Inflammatory macrophage (primary cell): ENCODE data around the gene NCOR2.
"Not testable (repeated sequence)": the region's sequence is repeated elsewhere in the genome, so short reads cannot be mapped to it uniquely, and the experiment has no call there.

Source experiments
- DNase-seq, 2 donors: peaks; one replicate each; pipeline ENCODE4 v3.0.0-alpha.2; 2020 to 2022

NCOR2 gene

GRCh38 chr12:124599074-124599999 lies 31.9 kb upstream of the NCOR2 start:
- peak in 1 of 2 donors; percentile 26 for DNase-seq

DNA sequence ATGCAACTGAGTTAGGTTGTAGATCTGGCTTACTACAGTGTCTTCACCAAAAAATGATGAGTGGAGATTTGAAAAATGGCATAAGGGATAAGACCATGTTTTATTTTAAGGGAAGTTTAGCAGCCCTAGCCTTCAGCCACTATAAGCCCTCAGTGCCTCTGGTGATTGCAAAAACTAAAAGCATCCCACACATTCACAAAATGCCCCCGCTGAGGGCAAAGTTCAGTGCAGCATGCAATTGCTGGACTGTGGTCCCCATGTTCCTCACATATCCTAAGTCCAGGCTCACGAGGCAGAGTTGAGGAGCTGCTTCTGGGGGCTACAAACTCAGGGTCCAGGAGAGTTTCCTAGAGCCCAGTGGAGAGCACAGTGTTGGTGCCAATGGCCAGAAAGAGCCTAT lies 29.6 kb upstream of the NCOR2 start:
- DNase-seq: peak; percentile 71 to 72

- DNase-seq: no peak
Observed at GRCh38 chr12:124595444-124595843, 28.0 kb upstream of the NCOR2 start.

DNA sequence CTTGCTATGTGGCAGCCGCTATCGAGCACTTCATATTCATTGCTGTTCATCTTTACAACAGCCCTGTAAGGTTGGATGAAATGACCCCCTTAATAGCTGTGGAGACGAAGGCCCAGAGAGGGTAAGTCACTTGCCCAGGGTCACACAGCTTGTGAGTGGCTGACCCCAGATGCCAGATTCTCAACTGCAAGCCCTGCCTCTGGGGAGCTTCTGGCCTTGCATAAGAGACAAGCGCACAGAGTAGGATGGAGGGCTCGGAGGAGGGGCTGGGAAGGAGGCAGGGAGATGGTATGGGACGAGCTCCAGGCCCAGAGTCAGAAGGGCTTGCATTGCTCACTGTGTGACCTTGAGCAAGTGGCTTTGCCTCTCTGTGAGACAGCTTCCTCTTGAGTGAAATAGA lies 27.4 kb upstream of the NCOR2 start:
- DNase-seq: no peak

DNA sequence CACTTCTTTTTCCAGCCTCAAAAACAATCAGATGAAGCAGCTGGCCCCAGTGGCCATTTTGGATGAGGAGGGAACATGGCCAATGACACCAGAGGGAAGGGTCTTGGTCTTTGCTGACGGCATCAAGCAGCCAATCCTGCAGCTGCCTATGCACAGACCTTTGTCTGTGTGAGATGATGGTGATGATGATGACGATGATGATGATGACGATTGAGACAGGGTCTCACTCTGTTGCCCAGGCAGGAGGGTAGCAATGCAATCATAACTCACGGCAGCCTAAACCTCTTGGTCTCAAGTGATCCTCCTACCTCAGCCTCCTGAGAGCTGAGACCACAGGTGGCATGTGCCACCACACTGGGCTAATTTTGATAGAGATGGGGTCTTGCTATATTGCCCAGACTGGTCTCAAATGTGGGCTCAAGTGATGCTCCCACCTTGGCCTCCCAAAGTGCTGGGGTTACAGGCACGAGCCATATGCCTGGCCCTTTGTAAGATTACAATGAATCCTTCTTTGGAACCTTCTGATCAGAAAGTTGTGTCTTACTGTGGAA lies 26.5 kb upstream of the NCOR2 start:
- no peak for DNase-seq

DNA sequence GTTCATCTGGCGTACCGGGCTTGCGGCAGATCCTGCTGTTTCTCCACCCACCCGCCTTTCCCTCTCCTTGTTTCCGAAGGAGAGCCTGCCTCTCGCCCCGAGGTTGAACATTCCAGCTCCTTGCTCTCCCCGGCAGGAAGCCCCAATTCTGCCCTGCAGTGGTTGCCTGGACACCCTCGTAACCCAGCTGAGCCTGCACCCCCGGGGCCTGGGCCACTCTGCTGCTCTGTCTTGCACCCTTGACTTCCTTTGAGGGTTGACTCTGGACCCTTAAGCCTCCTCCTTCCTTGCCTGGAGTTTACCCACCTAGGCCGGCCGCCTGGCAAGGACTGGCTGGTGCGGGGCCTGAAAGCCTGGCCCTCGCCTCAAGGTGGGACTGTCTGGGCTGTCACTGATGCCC lies 25.8 kb upstream of the NCOR2 start:
- DNase-seq: no peak

- peak; percentile 83 to 89 for DNase-seq
Observed at GRCh38 chr12:124592481-124593160, 25.2 kb upstream of the NCOR2 start.

GRCh38 chr12:124592050-124592449 lies 24.6 kb upstream of the NCOR2 start:
- no peak for DNase-seq

- DNase-seq: no peak
Observed at GRCh38 chr12:124590447-124590846, 23.0 kb upstream of the NCOR2 start.

DNA sequence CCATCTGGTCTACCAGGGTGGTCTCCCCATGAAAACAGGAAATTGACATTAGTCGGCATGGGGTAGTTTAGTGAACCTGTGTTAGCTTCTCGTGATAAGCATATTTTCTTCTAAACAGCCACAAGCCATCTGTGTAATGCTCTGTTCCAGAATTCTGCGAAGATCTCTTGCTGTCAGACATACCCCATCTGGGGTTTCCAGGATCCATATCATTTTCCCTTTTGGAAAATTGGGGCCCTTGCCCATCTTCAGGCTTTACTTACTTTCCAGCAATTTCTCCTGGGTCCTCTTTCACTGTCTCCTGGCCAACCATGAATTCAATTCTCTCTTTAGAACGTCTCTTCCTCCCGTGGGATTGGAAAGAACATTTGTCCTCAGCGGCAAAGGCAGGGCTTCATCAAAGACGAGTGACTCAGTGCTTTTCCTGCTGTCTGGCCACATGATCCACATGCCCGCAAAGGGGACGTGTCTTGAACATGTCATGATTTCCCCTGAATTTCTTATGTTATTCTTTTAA lies 21.4 kb upstream of the NCOR2 start:
- DNase-seq: peak; percentile 39 to 73

GRCh38 chr12:124588018-124588634 lies 20.7 kb upstream of the NCOR2 start:
- no peak for DNase-seq

- no peak for DNase-seq
Observed at GRCh38 chr12:124586756-124587155, 19.3 kb upstream of the NCOR2 start.

GRCh38 chr12:124584494-124584893 lies 17.1 kb upstream of the NCOR2 start:
- DNase-seq: not testable (repeated sequence)

GRCh38 chr12:124583854-124584253 lies 16.4 kb upstream of the NCOR2 start:
- DNase-seq: no peak

DNA sequence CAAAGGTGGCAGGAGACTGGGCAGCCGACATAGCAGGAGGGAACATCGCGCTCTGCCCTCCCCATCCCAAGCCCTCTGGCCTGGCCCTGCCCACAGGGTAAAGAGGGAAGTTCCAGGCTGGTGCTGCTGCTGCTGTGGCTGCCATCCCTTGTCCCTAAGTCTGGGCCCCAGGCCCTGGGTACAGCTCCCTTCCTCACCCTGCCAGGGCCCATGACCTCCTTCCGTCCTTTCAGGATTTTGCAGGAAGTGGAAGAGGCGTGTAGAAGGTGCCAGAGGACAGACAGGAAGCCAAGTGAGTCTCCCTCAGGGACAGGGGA lies 14.7 kb upstream of the NCOR2 start:
- DNase-seq: peak; percentile 47 to 54

DNA sequence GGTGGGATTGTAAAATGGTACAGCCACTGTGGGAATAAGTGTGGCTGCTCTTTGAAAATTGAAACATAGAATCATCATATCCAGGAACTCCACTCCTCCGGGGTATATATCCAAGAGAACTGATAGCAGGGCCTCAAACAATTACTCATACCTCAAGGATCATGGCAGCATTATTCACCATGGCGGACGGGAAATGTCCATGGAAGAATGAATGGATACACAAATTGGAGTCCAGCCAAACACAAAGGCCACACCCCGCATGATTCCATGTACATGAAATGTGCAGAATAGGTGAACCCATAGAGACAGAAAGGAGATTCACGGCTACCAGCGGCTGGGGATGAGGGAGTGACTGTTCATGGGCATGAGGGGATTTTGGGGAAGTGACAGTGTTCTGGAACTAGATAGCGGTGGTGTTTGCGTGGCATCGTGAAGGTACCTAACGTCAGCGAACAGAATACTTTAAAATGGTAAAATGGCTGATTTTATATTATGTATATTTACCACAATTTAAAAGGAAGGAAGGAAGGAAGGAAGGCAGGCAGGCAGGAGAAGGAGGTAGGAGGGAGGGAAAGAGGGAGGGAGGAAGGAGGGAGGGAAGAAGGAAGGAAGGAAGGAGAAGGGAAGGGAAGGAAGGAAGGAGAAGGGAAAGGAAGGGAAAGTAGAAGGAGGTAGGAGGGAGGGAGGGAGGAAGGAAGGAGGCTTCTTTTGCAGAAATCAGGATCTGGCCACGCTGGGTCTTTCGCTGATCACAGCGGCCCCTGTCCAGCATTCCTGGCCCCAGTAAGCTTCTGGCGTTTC lies 14.1 kb upstream of the NCOR2 start:
- no peak for DNase-seq

- no peak for DNase-seq
Observed at GRCh38 chr12:124579921-124580517, 12.6 kb upstream of the NCOR2 start.

DNA sequence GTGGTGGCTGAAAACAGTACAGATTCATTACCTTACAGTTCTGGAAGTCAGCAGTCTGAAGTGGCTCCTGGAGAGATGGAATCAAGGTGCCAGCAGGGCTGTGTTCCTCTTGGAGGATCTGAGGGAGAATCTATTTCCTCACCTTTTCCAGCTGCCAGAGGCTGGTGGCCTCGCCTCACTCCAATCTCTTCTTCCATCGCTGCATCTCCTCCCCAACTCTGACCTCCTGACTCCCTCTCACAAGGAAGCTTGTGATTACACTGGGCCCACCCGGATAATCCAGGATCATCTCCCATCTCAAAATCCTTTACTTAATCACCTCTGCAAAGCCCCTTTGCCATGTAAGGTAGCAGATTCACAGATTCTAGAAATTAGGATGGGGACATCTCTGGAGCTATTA lies 11.4 kb upstream of the NCOR2 start:
- no peak for DNase-seq

- DNase-seq: no peak
Observed at GRCh38 chr12:124578445-124578844, 11.0 kb upstream of the NCOR2 start.

DNA sequence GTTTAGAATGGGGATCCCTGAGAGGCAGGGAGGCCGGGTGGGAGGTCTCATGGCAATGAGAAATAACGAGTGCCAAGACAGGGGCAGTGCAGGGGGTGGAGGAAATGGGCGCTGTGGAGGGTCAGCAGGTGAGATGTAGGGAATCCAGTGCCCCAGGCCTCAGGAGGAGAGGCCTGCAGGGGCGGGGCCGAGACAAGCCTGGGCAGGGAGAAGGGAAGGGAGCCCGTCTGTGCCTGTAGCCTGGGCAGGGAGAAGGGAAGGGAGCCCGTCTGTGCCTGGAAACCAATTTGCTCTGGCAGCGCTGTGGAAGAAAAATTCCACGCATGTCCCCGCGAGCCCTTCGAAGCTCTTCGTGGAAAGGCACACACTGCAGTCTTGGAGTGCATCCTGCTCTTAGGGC lies 10.6 kb upstream of the NCOR2 start:
- DNase-seq: no peak

DNA sequence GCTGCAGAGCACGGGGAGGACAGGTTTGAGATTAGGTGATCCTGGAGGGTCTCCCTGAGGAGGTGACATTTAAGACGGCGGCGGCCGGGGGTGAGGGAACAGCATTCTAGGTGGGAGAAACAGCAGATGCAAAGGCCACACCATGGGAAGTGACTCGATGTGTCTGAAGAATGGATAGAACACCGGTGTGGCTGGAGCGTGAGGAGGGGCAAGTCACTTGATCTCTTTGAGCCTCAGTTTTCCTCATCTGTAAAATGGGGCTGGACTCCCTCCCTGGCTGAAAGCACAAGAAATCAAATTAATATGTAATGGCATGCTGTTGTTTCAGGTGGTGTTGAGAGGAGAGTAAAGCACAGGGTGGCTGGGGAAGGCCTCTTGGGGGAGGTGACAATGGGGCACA lies 10.0 kb upstream of the NCOR2 start:
- no peak for DNase-seq
